ENCODE measurements around the gene ZNRF2.

- TF ChIP-seq CTCF (IDR thresholded peaks at IDR 0.05) (no peak), POLR2AphosphoS5 (IDR thresholded peaks at IDR 0.05) (no peak)
These were observed 79.6 kb downstream of the ZNRF2 start for GRCh38 chr7:30363778-30364563.

Data from transverse colon (tissue), 4 donors.